ENCODE results near the gene THAP6. TPM values are rescaled to one million over a fixed set of nuclear protein-coding genes. Genes with fewer than 3 reads are reported as not detected.
A peak's percentile ranks its signal among the peaks of the same experiment; 100 is the strongest.

THAP6 gene
- total and polyA plus RNA-seq, 2 experiments from 2014 or later, result 11.8 to 20.1 TPM

GRCh38 chr4:75547647-75548387, 33.5 kb downstream of the THAP6 start:
- Histone ChIP-seq H3K4me2 (no peak overlapping the region), H3K27ac (no peak overlapping the region), H3K79me2 (no peaks in the 10 kb centered on the region), H3K9me3 (ENCODE audit: low read depth) (no peaks in the 10 kb centered on the region), H2AFZ (no peak overlapping the region), H4K20me1 (ENCODE audit: insufficient read depth, poor library complexity, severe bottlenecking) (no peaks in the 10 kb centered on the region), H3K27me3 (no peaks in the 10 kb centered on the region), H3K4me3 (no peak overlapping the region), H3K36me3 (replicated peaks; ENCODE audit: insufficient read depth, low read depth) (no peaks in the 10 kb centered on the region), H3K4me1 (ENCODE audit: insufficient read depth) (no peaks in the 10 kb centered on the region), H3K9me2 (replicated peaks; ENCODE audit: insufficient read depth) (no peaks in the 10 kb centered on the region)
- peak; percentile 68 for DNase-seq (ENCODE audit: low spot score)
- no peak for TF ChIP-seq EZH2phosphoT487 (IDR thresholded peaks at IDR 0.05; ENCODE audit: low read depth, severe bottlenecking, unreplicated experiment)
- TF ChIP-seq EZH2 (IDR thresholded peaks at IDR 0.05; ENCODE audit: borderline replicate concordance), result no peak
- no peak for TF ChIP-seq CTCF (IDR thresholded peaks at IDR 0.05; ENCODE audit: poor library complexity)
- WGBS (ENCODE audit: low lambda C conversion rate, missing lambda C conversion rate), result 80% methylated on average over 15 of the region's 15 CpGs

- Histone ChIP-seq H3K79me2 (no peaks in the 10 kb centered on the region), H3K27me3 (no peaks in the 10 kb centered on the region), H3K9me2 (replicated peaks; ENCODE audit: insufficient read depth) (no peaks in the 10 kb centered on the region), H3K36me3 (replicated peaks; ENCODE audit: insufficient read depth, low read depth) (no peaks in the 10 kb centered on the region), H4K20me1 (ENCODE audit: insufficient read depth, poor library complexity, severe bottlenecking) (no peaks in the 10 kb centered on the region), H3K4me1 (ENCODE audit: insufficient read depth) (no peaks in the 10 kb centered on the region), H3K4me3 (no peak overlapping the region), H2AFZ (no peak overlapping the region), H3K9me3 (ENCODE audit: low read depth) (no peaks in the 10 kb centered on the region), H3K4me2 (no peak overlapping the region), H3K27ac (no peak overlapping the region)
- no peak for DNase-seq (ENCODE audit: low spot score)
- 92% methylated on average over 2 of the region's 2 CpGs for WGBS (ENCODE audit: low lambda C conversion rate, missing lambda C conversion rate)
- TF ChIP-seq EZH2 (IDR thresholded peaks at IDR 0.05; ENCODE audit: borderline replicate concordance) (no peak), CTCF (IDR thresholded peaks at IDR 0.05; ENCODE audit: poor library complexity) (no peak), EZH2phosphoT487 (IDR thresholded peaks at IDR 0.05; ENCODE audit: low read depth, severe bottlenecking, unreplicated experiment) (no peak)
Observed at GRCh38 chr4:75549019-75549418, 34.7 kb downstream of the THAP6 start.

- no peaks in the 10 kb centered on the region for H4K20me1 ChIP-seq (ENCODE audit: insufficient read depth, poor library complexity, severe bottlenecking)
- H3K36me3 ChIP-seq (replicated peaks; ENCODE audit: insufficient read depth, low read depth), result no peaks in the 10 kb centered on the region
- TF ChIP-seq EZH2phosphoT487 (IDR thresholded peaks at IDR 0.05; ENCODE audit: low read depth, severe bottlenecking, unreplicated experiment), result no peak
- no peak for TF ChIP-seq EZH2 (IDR thresholded peaks at IDR 0.05; ENCODE audit: borderline replicate concordance)
- no peak for TF ChIP-seq CTCF (IDR thresholded peaks at IDR 0.05; ENCODE audit: poor library complexity)
- no peak for DNase-seq (ENCODE audit: low spot score)
- H3K4me2 ChIP-seq, result no peak overlapping the region
- no peaks in the 10 kb centered on the region for H3K79me2 ChIP-seq
- H3K9me3 ChIP-seq (ENCODE audit: low read depth), result no peaks in the 10 kb centered on the region
- no peaks in the 10 kb centered on the region for H3K9me2 ChIP-seq (replicated peaks; ENCODE audit: insufficient read depth)
- no peaks in the 10 kb centered on the region for H3K4me1 ChIP-seq (ENCODE audit: insufficient read depth)
- H3K27ac ChIP-seq, result no peak overlapping the region
- no peaks in the 10 kb centered on the region for H3K27me3 ChIP-seq
- no peak overlapping the region for H3K4me3 ChIP-seq
- H2AFZ ChIP-seq, result no peak overlapping the region
Observed at GRCh38 chr4:75552452-75552851, 38.2 kb downstream of the THAP6 start.

All from hepatocyte (in vitro differentiated cells).